Right cardiac atrium (tissue), 5 donors: ENCODE measurements around the gene ENPP3. TPM values are rescaled to one million over a fixed set of nuclear protein-coding genes. Genes with fewer than 3 reads are reported as not detected.
A peak's percentile ranks its signal among the peaks of the same experiment; 100 is the strongest.

Source experiments
- ATAC-seq, 2 donors: fragments of 200-7000 bp; cut with Tn5 transposase; one replicate each; pipeline versions ENCODE4 v1.8.0 to v1.9.1; 2020; ENCODE audit warnings: moderate library complexity in 2 of 2, mild to moderate bottlenecking in 1 of 2
- DNase-seq, 3 donors: peaks; one replicate each; pipeline ENCODE4 v3.0.0-alpha.2; 2020
- H3K27ac ChIP-seq: one replicate; pipeline ENCODE4 v1.5.1; 2013; ENCODE audit warnings: mild to moderate bottlenecking, low read length, control low read depth, moderate library complexity
- H3K27me3 ChIP-seq: one replicate; pipeline ENCODE4 v1.6.1; 2013; ENCODE audit not compliant: control insufficient read depth, insufficient read depth
- H3K4me1 ChIP-seq: one replicate; pipeline ENCODE4 v1.6.1; 2013; ENCODE audit warnings: low read length; ENCODE audit not compliant: control insufficient read depth, insufficient read depth
- H3K4me3 ChIP-seq: one replicate; pipeline ENCODE4 v1.5.1; 2013; ENCODE audit warnings: low read length, control low read depth
- H3K9me3 ChIP-seq: one replicate; pipeline ENCODE4 v1.6.1; 2013; ENCODE audit warnings: low read length; ENCODE audit not compliant: control insufficient read depth
- WGBS: extraction: QIAGEN DNeasy Blood & Tissue Kit; methylation state at CpG from one replicate; pipeline ENCODE4 v1.1.7; 2013; 5-methylcytosine and 5-hydroxymethylcytosine counted together
- intact Hi-C, 4 donors: fragments of 100-400 bp; cut with DNase I; formaldehyde crosslinking; loops; one replicate each; pipeline versions ENCODE4 v1.11.0 to v1.14.0; 2022 to 2023
- microRNA-seq, 2 donors: library from miRNA; unstranded; fragments of <30 nt; microRNA quantifications; one replicate each; pipeline ENCODE4 v1.2.0, GENCODE V29; 2020 to 2021
- polyA plus RNA-seq: library from polyadenylated mRNA; stranded (reverse); fragments of 200-250 nt; gene quantifications from one replicate; pipeline ENCODE4 v1.2.3, GENCODE V29; 2013
- total RNA-seq, 4 donors: library from RNA; stranded (reverse); fragmentation: NEBNext Ultra II Directional; extraction: Animal tissue kit (Norgen Biotek cat#: 25700); gene quantifications; one replicate each; pipeline ENCODE4 v1.2.1, GENCODE V29; 2021
- donor health status: healthy with polysubstance abuse.
- donor health status: DM: no; HTN: yes; CAD: no.
- donor health status: DM: no; HTN: no; CAD: no.
- donor health status: DM: no; HTN: yes; CAD: no; lungs with severe emphysema.
- donor health status: DM: yes; HTN: yes; CAD: no.

ENPP3 gene
- total and polyA plus RNA-seq, 5 donors: 0.14 to 0.40 (median 0.15) TPM

- DNase-seq (no peak), ATAC-seq (no peak)
- no peak overlapping the region for H3K4me3 ChIP-seq
- 87% methylated on average over 1 of the region's 1 CpG for WGBS
- H3K27ac ChIP-seq: no peak overlapping the region
- H3K27me3 ChIP-seq: no peaks in the 10 kb centered on the region
- intact Hi-C loops: no loop called here
- H3K4me1 ChIP-seq: no peaks in the 10 kb centered on the region
- no peaks in the 10 kb centered on the region for H3K9me3 ChIP-seq
Observed at GRCh38 chr6:131782764-131783163, 145.7 kb downstream of the ENPP3 start.

GRCh38 chr6:131784561-131784960, 147.5 kb downstream of the ENPP3 start:
- Histone ChIP-seq H3K4me3 (no peak overlapping the region), H3K27ac (no peak overlapping the region), H3K9me3 (no peaks in the 10 kb centered on the region), H3K27me3 (no peaks in the 10 kb centered on the region), H3K4me1 (no peaks in the 10 kb centered on the region)
- ATAC-seq: no peak
- WGBS: 44% methylated on average over 1 of the region's 1 CpG
- intact Hi-C loops: no loop called here
- no peak for DNase-seq

- Histone ChIP-seq H3K9me3 (no peaks in the 10 kb centered on the region), H3K27me3 (no peaks in the 10 kb centered on the region), H3K27ac (no peak overlapping the region), H3K4me1 (no peaks in the 10 kb centered on the region), H3K4me3 (no peak overlapping the region)
- intact Hi-C loops: no loop called here
- ATAC-seq: no peak
- DNase-seq: no peak
Observed at GRCh38 chr6:131787079-131787478, 150.0 kb downstream of the ENPP3 start.

GRCh38 chr6:131787766-131788712, 150.9 kb downstream of the ENPP3 start:
- intact Hi-C loops: no loop called here
- H3K9me3 ChIP-seq: no peaks in the 10 kb centered on the region
- H3K4me3 ChIP-seq: no peak overlapping the region
- no peaks in the 10 kb centered on the region for H3K4me1 ChIP-seq
- 46% methylated on average over 8 of the region's 8 CpGs for WGBS
- DNase-seq (no peak), ATAC-seq (peak in 1 of 2 donors; percentile 43)
- H3K27me3 ChIP-seq: no peaks in the 10 kb centered on the region
- H3K27ac ChIP-seq: no peak overlapping the region

- Histone ChIP-seq H3K9me3 (no peaks in the 10 kb centered on the region), H3K27me3 (no peaks in the 10 kb centered on the region), H3K27ac (no peak overlapping the region), H3K4me1 (no peaks in the 10 kb centered on the region), H3K4me3 (no peak overlapping the region)
- intact Hi-C loops: no loop called here
- no peak for ATAC-seq
- 45% methylated on average over 1 of the region's 1 CpG for WGBS
- no peak for DNase-seq
Observed at GRCh38 chr6:131789219-131789618, 152.1 kb downstream of the ENPP3 start.

- Histone ChIP-seq H3K27ac (no peak overlapping the region), H3K27me3 (no peaks in the 10 kb centered on the region), H3K4me1 (no peaks in the 10 kb centered on the region), H3K9me3 (no peaks in the 10 kb centered on the region), H3K4me3 (no peak overlapping the region)
- WGBS: 58% methylated on average over 5 of the region's 5 CpGs
- intact Hi-C loops: no loop called here
- ATAC-seq: no peak
- DNase-seq: no peak
Observed at GRCh38 chr6:131791476-131791875, 154.4 kb downstream of the ENPP3 start.

- no peak for DNase-seq
- no peak for ATAC-seq
- H3K4me3 ChIP-seq: no peak overlapping the region
- intact Hi-C loops: no loop called here
- no peaks in the 10 kb centered on the region for H3K27me3 ChIP-seq
- whole genome bisulfite sequencing: 91% methylated on average over 6 of the region's 6 CpGs
- no peaks in the 10 kb centered on the region for H3K4me1 ChIP-seq
- no peak overlapping the region for H3K27ac ChIP-seq
- no peaks in the 10 kb centered on the region for H3K9me3 ChIP-seq
Observed at GRCh38 chr6:131792091-131792496, 155.0 kb downstream of the ENPP3 start.

GRCh38 chr6:131795366-131795765, 158.3 kb downstream of the ENPP3 start:
- Histone ChIP-seq H3K27me3 (no peaks in the 10 kb centered on the region), H3K4me3 (no peak overlapping the region), H3K9me3 (no peaks in the 10 kb centered on the region), H3K27ac (no peak overlapping the region), H3K4me1 (no peaks in the 10 kb centered on the region)
- ATAC-seq: no peak
- intact Hi-C loops: no loop called here
- WGBS: 72% methylated on average over 2 of the region's 2 CpGs
- no peak for DNase-seq

Small RNA genes lying within 50 kb of the gene (microRNA-seq; reads per million reads assigned to microRNA genes)
- gene MIR548H5: 0 reads per million in 2 donors

Other genes with a start within 250 kb of the ENPP3 start
- under 1 TPM in 2 of 4 donors, not detected in 2; 0.22 to 0.24 TPM for gene ARG1, start 64.1 kb upstream of the ENPP3 start, total RNA-seq
- not detected for gene ARG1, start 64.1 kb upstream of the ENPP3 start, polyA plus RNA-seq
- 10 to 100 TPM; 12.1 to 15.3 (median 13.2) TPM for gene MED23, start 9.1 kb upstream of the ENPP3 start, total RNA-seq
- gene MED23, start 9.1 kb upstream of the ENPP3 start, polyA plus RNA-seq: 7.5 TPM
- not detected for gene OR2A4, start 64.1 kb downstream of the ENPP3 start, total RNA-seq
- not detected for gene OR2A4, start 64.1 kb downstream of the ENPP3 start, polyA plus RNA-seq
- not detected for gene CTAGE9, start 73.7 kb downstream of the ENPP3 start, total RNA-seq
- gene CTAGE9, start 73.7 kb downstream of the ENPP3 start, polyA plus RNA-seq: not detected
- 1 to 10 TPM; 2.6 to 4.5 (median 3.1) TPM for gene ENPP1, start 170.7 kb downstream of the ENPP3 start, total RNA-seq
- 1.2 TPM for gene ENPP1, start 170.7 kb downstream of the ENPP3 start, polyA plus RNA-seq